NCI-H226 (cell line): ENCODE results near the gene NAT8L.

Experiments
- DNase-seq: peaks from one replicate; pipeline ENCODE4 v3.0.0-alpha.2; 2015

The NAT8L gene

GRCh38 chr4:2096073-2096609 is 37.0 kb downstream of the NAT8L start:
- DNase-seq: peak; percentile 73

DNA sequence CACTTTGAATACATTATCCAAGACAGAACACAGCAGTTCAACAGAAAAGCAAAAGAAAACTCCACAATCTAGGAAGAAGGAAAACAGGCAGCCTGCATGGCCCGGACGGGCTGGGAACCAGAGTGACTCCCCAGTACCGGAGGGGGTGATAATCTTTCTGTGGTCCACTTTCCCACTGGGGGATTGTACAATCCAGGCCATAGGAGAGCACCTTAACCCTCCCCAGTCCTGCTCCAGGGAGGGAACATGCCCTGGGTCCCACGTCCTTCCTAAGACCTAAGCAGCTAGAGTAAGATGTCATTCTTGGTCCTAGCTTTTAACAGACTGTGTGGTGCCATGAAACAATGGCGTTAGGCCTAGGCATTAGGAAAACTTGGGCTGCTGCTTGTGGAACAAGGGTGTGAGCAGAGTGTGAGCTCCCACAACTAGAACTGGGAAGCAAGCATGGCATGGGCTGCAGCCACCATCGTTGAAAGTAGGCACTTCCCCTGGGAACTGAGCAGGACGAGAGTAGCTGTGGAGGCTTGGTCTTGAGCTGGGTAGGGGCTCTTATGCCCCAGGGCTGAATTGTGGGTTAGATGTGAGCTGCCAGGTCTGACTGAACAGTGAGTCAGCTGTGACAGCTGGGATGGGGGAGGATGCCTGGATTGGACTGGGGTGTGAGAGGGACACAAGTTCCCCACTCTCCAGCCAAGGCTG is 42.4 kb downstream of the NAT8L start:
- DNase-seq: peak; percentile 8

- DNase-seq: no peak
These were observed 43.1 kb downstream of the NAT8L start for GRCh38 chr4:2102045-2102883.

GRCh38 chr4:2103127-2103842 is 44.2 kb downstream of the NAT8L start:
- no peak for DNase-seq

DNA sequence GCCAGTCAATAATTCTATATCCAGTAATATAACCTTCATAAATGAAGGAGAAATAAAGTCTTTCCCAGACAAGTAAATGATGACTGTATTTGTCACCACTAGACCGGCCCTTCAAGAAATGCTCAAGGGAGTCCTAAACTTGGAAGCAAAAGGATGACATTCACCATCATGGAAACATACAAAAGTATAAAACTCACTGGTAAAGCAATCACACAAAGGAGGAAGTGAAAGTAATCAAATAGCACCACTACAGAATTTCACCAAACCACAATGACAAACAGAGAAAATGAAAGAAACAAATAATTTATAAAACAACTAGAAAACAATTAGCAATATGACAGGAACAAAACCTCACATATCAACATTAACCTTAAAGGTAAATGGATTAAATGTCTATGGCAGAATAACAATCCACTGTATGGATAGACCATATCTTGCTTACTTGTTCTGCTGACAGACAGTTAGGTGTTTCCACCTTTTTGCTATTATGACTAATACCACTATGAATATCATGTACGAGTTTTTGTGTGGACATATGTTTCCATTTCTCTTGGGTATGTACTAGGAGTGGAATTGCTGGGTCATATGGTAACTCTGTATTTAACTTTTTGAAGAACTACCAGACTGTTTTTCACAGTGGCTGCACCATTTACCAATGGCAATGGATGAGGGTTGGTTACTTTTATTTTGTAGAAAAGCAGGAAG is 44.9 kb downstream of the NAT8L start:
- DNase-seq: no peak

DNA sequence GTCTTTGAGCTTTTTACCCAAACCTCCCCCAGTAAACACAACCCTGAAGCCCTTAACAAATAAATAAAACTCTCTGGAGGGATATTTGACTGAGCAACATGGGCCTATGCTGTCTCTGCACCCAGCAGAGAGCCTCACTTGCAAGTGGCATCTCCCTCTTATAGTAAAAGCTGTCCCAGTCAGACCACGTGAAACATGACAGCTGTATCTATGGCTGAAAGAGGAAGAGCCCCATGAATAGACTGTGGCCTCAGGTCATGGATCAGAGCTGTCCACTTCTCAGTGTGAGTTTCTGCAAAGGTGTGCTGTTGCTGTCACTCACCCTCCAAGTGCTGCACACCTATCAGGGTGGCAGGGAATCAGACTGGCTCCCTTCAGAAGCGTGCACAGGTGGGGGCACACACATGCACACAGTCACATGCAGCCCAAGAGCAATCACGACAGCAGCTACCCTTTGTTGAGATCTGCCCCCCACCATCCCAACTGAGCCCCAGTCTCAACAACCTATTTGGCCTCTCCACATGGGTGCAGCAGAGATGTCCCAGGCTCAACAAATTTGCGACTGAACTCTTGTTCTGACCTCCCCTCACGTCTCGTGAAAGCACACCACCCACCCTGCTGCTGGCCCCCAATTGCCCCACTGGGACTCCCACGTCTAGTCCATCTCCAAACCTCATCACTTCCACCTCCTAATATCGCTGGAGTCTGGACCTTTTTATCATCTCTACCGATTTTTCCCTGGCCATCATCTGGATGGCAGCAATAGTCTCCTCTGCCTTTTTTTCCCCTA is 45.6 kb downstream of the NAT8L start:
- DNase-seq: no peak

- peak; percentile 18 for DNase-seq
These were observed 46.4 kb downstream of the NAT8L start for GRCh38 chr4:2105559-2105958.

GRCh38 chr4:2116687-2117400 is 57.7 kb downstream of the NAT8L start:
- no peak for DNase-seq
